Measurements from ENCODE around the gene RPL9.

GRCh38 chr4:39490322-39490721 is 31.6 kb upstream of the RPL9 start:
- TF ChIP-seq POLR2AphosphoS5 (IDR thresholded peaks at IDR 0.05; ENCODE audit: low read depth, low read length) (no peak), POLR2A (IDR thresholded peaks at IDR 0.05; ENCODE audit: low read depth, low read length) (no peak)

Measured in GM12892 (cell line).